IMR-90 (cell line): ENCODE measurements around the gene DPEP1. TPM values are rescaled to one million over a fixed set of nuclear protein-coding genes. Genes with fewer than 3 reads are reported as not detected.

Experiments used
- ATAC-seq: fragments of 200-7000 bp; cut with Tn5 transposase; 2 replicates; pipeline ENCODE4 v1.9.1; 2020; ENCODE audit warnings: low read depth, mild to moderate bottlenecking, moderate library complexity
- BruUV-seq: library from RNA; stranded (reverse); fragments of 400-500 nt; replicated peaks from 2 replicates; lab custom pipeline; 2021; lab: Mats Ljungman, UMichigan
- CTCF ChIA-PET: fragments of 300-600 bp; formaldehyde crosslinking; extraction: SDS; loops from one replicate; lab custom pipeline; 2021; ENCODE audit warnings: antibody characterized with exemption; lab: Yijun Ruan, JAX
- POLR2A ChIA-PET: fragments of 300-600 bp; sonication (Branson Sonifier 250); formaldehyde crosslinking; loops from one replicate; lab custom pipeline; 2022; ENCODE audit warnings: antibody characterized with exemption; ENCODE audit not compliant: unreplicated experiment; lab: Charles Lee
- DNase-seq: peaks from one replicate; pipeline ENCODE4 v3.0.0; 2013
- H2AFZ ChIP-seq: replicated peaks from 2 replicates; pipeline ENCODE3; 2013; ENCODE audit warnings: low read length, mild to moderate bottlenecking; ENCODE audit not compliant: poor library complexity
- H2AK5ac ChIP-seq: 2 replicates; pipeline ENCODE4 v1.6.1; 2013; ENCODE audit warnings: low read depth, low read length, inconsistent platforms
- H2AK9ac ChIP-seq: replicated peaks from 2 replicates; pipeline ENCODE3; 2013; ENCODE audit warnings: mild to moderate bottlenecking, low read depth, low read length, moderate library complexity; ENCODE audit not compliant: poor library complexity
- H2BK120ac ChIP-seq: 2 replicates; pipeline ENCODE4 v1.6.1; 2013; ENCODE audit warnings: low read depth, low read length, inconsistent platforms
- H2BK15ac ChIP-seq: 3 replicates; pipeline ENCODE4 v1.6.1; 2013; ENCODE audit warnings: low read depth, low read length, inconsistent platforms
- H2BK20ac ChIP-seq: 2 replicates; pipeline ENCODE4 v1.6.1; 2013; ENCODE audit warnings: low read depth, mild to moderate bottlenecking, inconsistent platforms, low read length, moderate library complexity
- H2BK5ac ChIP-seq: 2 replicates; pipeline ENCODE4 v1.6.1; 2013; ENCODE audit warnings: mild to moderate bottlenecking, low read depth, low read length, inconsistent platforms; ENCODE audit not compliant: poor library complexity, severe bottlenecking
- H3K14ac ChIP-seq: replicated peaks from 2 replicates; pipeline ENCODE4 v1.6.1; 2013; ENCODE audit warnings: low read depth, low read length, inconsistent platforms
- H3K18ac ChIP-seq: 2 replicates; pipeline ENCODE4 v1.6.1; 2013; ENCODE audit warnings: low read depth, low read length, control low read depth
- H3K23ac ChIP-seq: 2 replicates; pipeline ENCODE4 v1.6.1; 2013; ENCODE audit warnings: low read depth, low read length, inconsistent platforms
- H3K27ac ChIP-seq: 2 replicates; pipeline ENCODE4 v1.5.1; 2013; ENCODE audit warnings: mild to moderate bottlenecking, control low read depth, low read length; ENCODE audit not compliant: insufficient read depth
- H3K27me3 ChIP-seq: 2 replicates; pipeline ENCODE4 v1.6.1; 2013; ENCODE audit warnings: low read length; ENCODE audit not compliant: control insufficient read depth, insufficient read depth
- H3K36me3 ChIP-seq: 2 replicates; pipeline ENCODE4 v1.6.1; 2013; ENCODE audit warnings: low read length, mixed read lengths; ENCODE audit not compliant: control insufficient read depth, insufficient read depth
- H3K4ac ChIP-seq: 2 replicates; pipeline ENCODE4 v1.6.1; 2013; ENCODE audit warnings: low read depth, low read length, inconsistent platforms
- H3K4me1 ChIP-seq: 2 replicates; pipeline ENCODE4 v1.6.1; 2013; ENCODE audit warnings: low read length, mixed read lengths; ENCODE audit not compliant: control insufficient read depth, insufficient read depth
- H3K4me2 ChIP-seq: 2 replicates; pipeline ENCODE4 v1.6.1; 2013; ENCODE audit warnings: low read depth, mild to moderate bottlenecking, control low read depth, low read length, moderate library complexity
- H3K4me3 ChIP-seq: 2 replicates; pipeline ENCODE4 v1.5.1; 2013; ENCODE audit warnings: low read depth, mild to moderate bottlenecking, control low read depth, low read length, moderate library complexity; ENCODE audit not compliant: insufficient read depth
- H3K56ac ChIP-seq: 2 replicates; pipeline ENCODE4 v1.6.1; 2013; ENCODE audit warnings: low read length, inconsistent platforms; ENCODE audit not compliant: insufficient read depth; ENCODE audit errors: extremely low read depth
- H3K79me1 ChIP-seq, 2 experiments: 2 replicates each; pipeline ENCODE4 v1.6.1; 2013; ENCODE audit warnings: low read length in 2 of 2, inconsistent platforms in 1 of 2, low read depth in 1 of 2
- H3K9ac ChIP-seq: 2 replicates; pipeline ENCODE4 v1.6.1; 2013; ENCODE audit warnings: low read depth, low read length, control low read depth
- H3K9me1 ChIP-seq: 2 replicates; pipeline ENCODE4 v1.6.1; 2013; ENCODE audit warnings: low read length, inconsistent platforms; ENCODE audit not compliant: insufficient read depth
- H3K9me3 ChIP-seq: 2 replicates; pipeline ENCODE4 v1.6.1; 2013; ENCODE audit warnings: low read length; ENCODE audit not compliant: control insufficient read depth, insufficient read depth
- H4K20me1 ChIP-seq: 2 replicates; pipeline ENCODE4 v1.6.1; 2013; ENCODE audit warnings: low read length, inconsistent platforms; ENCODE audit not compliant: insufficient read depth
- H4K5ac ChIP-seq: 2 replicates; pipeline ENCODE4 v1.6.1; 2013; ENCODE audit warnings: mild to moderate bottlenecking, low read depth, low read length, control low read depth
- H4K8ac ChIP-seq, 2 experiments: 2 replicates each; pipeline ENCODE4 v1.6.1; 2013; ENCODE audit warnings: low read depth in 2 of 2, low read length in 2 of 2, control low read depth in 1 of 2, inconsistent platforms in 1 of 2
- H4K91ac ChIP-seq: 2 replicates; pipeline ENCODE4 v1.6.1; 2013; ENCODE audit warnings: low read depth, low read length, inconsistent platforms; ENCODE audit not compliant: insufficient read depth
- BHLHE40 ChIP-seq: fragments of 150-350 bp; IDR thresholded peaks from 2 replicates; pipeline ENCODE4 v1.6.1; 2016; ENCODE audit warnings: mild to moderate bottlenecking, low read depth, low read length
- CHD1 ChIP-seq: IDR thresholded peaks from 2 replicates; pipeline ENCODE4 v1.6.1; 2012; ENCODE audit warnings: low read depth, low read length, improper control_type of control experiment
- FOS ChIP-seq: fragments of 150-350 bp; IDR thresholded peaks from 2 replicates; pipeline ENCODE4 v1.6.1; 2016; ENCODE audit warnings: low read depth, low read length
- MAZ ChIP-seq: IDR thresholded peaks from 2 replicates; pipeline ENCODE4 v1.6.1; 2012; ENCODE audit warnings: low read depth, mild to moderate bottlenecking, low read length, improper control_type of control experiment, moderate library complexity, borderline replicate concordance
- MXI1 ChIP-seq: IDR thresholded peaks from 2 replicates; pipeline ENCODE4 v1.6.1; 2012; ENCODE audit warnings: low read depth, mild to moderate bottlenecking, low read length, moderate library complexity, borderline replicate concordance
- POLR2A ChIP-seq: IDR thresholded peaks from 2 replicates; pipeline ENCODE4 v1.6.1; 2012; ENCODE audit warnings: mild to moderate bottlenecking, low read depth, low read length
- RAD21 ChIP-seq: IDR thresholded peaks from 2 replicates; pipeline ENCODE4 v1.6.1; 2012; ENCODE audit warnings: low read length, improper control_type of control experiment
- whole genome bisulfite sequencing, 2 experiments: methylation state at CpG; one replicate each; pipeline versions ENCODE4 v1.1.5 to v1.1.7; 2013; ENCODE audit warnings: missing lambda C conversion rate in 2 of 2; ENCODE audit not compliant: insufficient read length in 1 of 2; ENCODE audit errors: extremely low coverage in 2 of 2; 5-methylcytosine and 5-hydroxymethylcytosine counted together
- dilution Hi-C: fragments of 300-500 bp; cut with HindIII; formaldehyde crosslinking; loops from one replicate; pipeline ENCODE4 v1.14.3; 2018; ENCODE audit warnings: low sequenced_read_pairs; ENCODE audit not compliant: unreplicated experiment
- in situ Hi-C: fragments of 300-500 bp; cut with MboI; formaldehyde crosslinking; loops from 3 replicates; pipeline ENCODE4 v1.14.3; 2019; ENCODE audit warnings: low sequenced_read_pairs, inconsistent platforms, mixed read lengths
- intact Hi-C: fragments of 100-400 bp; cut with micrococcal nuclease; formaldehyde crosslinking; loops from 2 replicates; pipeline ENCODE4 v1.10.0; 2022
- polyA plus RNA-seq, 3 experiments: library from polyadenylated mRNA; depleted of rRNA; stranded (reverse); fragments of >200 nt; gene quantifications; 2 replicates each; pipeline ENCODE4 v1.2.3, GENCODE V29; 2012; ENCODE audit warnings: low replicate concordance in 1 of 3
- total RNA-seq: library from RNA; depleted of rRNA; stranded (reverse); fragments of >200 nt; gene quantifications from 2 replicates; pipeline ENCODE4 v1.2.3, GENCODE V29; 2012

The DPEP1 gene
- total and polyA plus RNA-seq, 2 of the 4 experiments (the other 2 are of a cell fraction) = not detected

GRCh38 chr16:89602273-89602951, 11.0 kb upstream of the DPEP1 start:
- H3K4me3 ChIP-seq = no peak overlapping the region
- H3K4me1 ChIP-seq = peaks cover 12% of the 10 kb centered on the region
- H3K27me3 ChIP-seq = peaks cover 4% of the 10 kb centered on the region; the same call in 1 of the 2 replicates
- in situ Hi-C loops = no loop called here
- peaks cover 5% of the 10 kb centered on the region for H3K9me1 ChIP-seq
- H3K79me1 ChIP-seq = no peaks in the 10 kb centered on the region
- peak overlapping the region; percentile 63 for H2BK5ac ChIP-seq
- intact Hi-C loops = no loop called here
- peak overlapping the region; percentile 48; the same call in 1 of the 2 replicates for H3K23ac ChIP-seq
- ATAC-seq (peak; percentile 92), DNase-seq (peak; percentile 91)
- H3K18ac ChIP-seq = no peak overlapping the region
- peak overlapping the region; percentile 43 for H3K4me2 ChIP-seq
- H4K8ac ChIP-seq = peak overlapping the region; percentile 21 to 80
- ChIA-PET CTCF (interaction anchor here (1.1 kb wide), 1 partner anchor 12 kb away, joined by 5 read pairs; no protein-coding TSS in a partner anchor), POLR2A (interaction anchor here (0.6 kb wide), 1 partner anchor 21 kb away, joined by 4 read pairs; no protein-coding TSS in a partner anchor)
- H3K27ac ChIP-seq = peak overlapping the region; percentile 49; the same call in 1 of the 2 replicates
- peak overlapping the region; percentile 78 for H4K91ac ChIP-seq
- H2AFZ ChIP-seq = peak overlapping the region; percentile 90
- H4K5ac ChIP-seq = no peak overlapping the region
- H2AK5ac ChIP-seq = peak overlapping the region; percentile 81
- peak overlapping the region; percentile 90 for H2BK20ac ChIP-seq
- no peaks in the 10 kb centered on the region for H3K9me3 ChIP-seq
- H3K56ac ChIP-seq = no peak overlapping the region
- H2AK9ac ChIP-seq = peak overlapping the region; percentile 74
- dilution Hi-C loops = no loop called here
- peaks cover 10% of the 10 kb centered on the region for H4K20me1 ChIP-seq
- H2BK120ac ChIP-seq = peak overlapping the region; percentile 88
- H2BK15ac ChIP-seq = peak overlapping the region; percentile 6; the same call in 2 of the 3 replicates
- 0 out of 2 replicates have a peak overlapping the region, but pooled peaks have one; percentile 9 for H3K9ac ChIP-seq
- peak overlapping the region; percentile 61 for H3K14ac ChIP-seq
- H3K4ac ChIP-seq = peak overlapping the region; percentile 91
- H3K36me3 ChIP-seq = no peaks in the 10 kb centered on the region
- BruUV-seq = no TSS peak
- WGBS, 2 experiments = 0% methylated on average over 6 of the region's 22 CpGs; no CpG with 5 or more reads in 1 of the 2 experiments
- TF ChIP-seq POLR2A (peak; percentile 54), FOS (peak; percentile 83), MAZ (peak; percentile 92), MXI1 (peak; percentile 20; the same call in 1 of the 2 replicates), BHLHE40 (peak; percentile 49; the same call in 1 of the 2 replicates), RAD21 (no peak), CHD1 (no peak)
